CD14-positive monocyte (primary cell): Measurements from ENCODE around the gene TUBA1A. TPM values are rescaled to one million over a fixed set of nuclear protein-coding genes. Genes with fewer than 3 reads are reported as not detected.
A peak's percentile ranks its signal among the peaks of the same experiment; 100 is the strongest.

ENCODE experiments used
- DNase-seq, 3 donors: peaks; one replicate each; pipeline ENCODE4 v3.0.0-alpha.2; 2011 to 2022
- H2AFZ ChIP-seq: 2 replicates; pipeline ENCODE4 v1.6.0; 2012; ENCODE audit warnings: mild to moderate bottlenecking, low read depth, low read length, inconsistent platforms; ENCODE audit not compliant: insufficient read depth, poor library complexity, severe bottlenecking
- H3K27ac ChIP-seq, 2 donors: 1 replicate in 1 of 2; 2 replicates in 1 of 2; pipeline ENCODE4 v1.5.1; 2012 to 2013; ENCODE audit warnings: low read length in 2 of 2, control low read depth in 1 of 2, inconsistent platforms in 1 of 2, low read depth in 1 of 2, mild to moderate bottlenecking in 1 of 2
- H3K27me3 ChIP-seq, 2 donors: one replicate each; pipeline versions ENCODE4 v1.6.0 to v1.6.1; 2011 to 2013; ENCODE audit warnings: low read length in 2 of 2; ENCODE audit not compliant: control insufficient read depth in 2 of 2, insufficient read depth in 2 of 2
- H3K36me3 ChIP-seq, 2 donors: replicated peaks in 1 of 2; 1 replicate in 1 of 2; 2 replicates in 1 of 2; pipeline versions ENCODE4 v1.5.1 to v1.6.1; 2012 to 2013; ENCODE audit warnings: low read length in 2 of 2, control low read depth in 1 of 2, inconsistent platforms in 1 of 2, mild to moderate bottlenecking in 1 of 2; ENCODE audit not compliant: insufficient read depth in 2 of 2, control insufficient read depth in 1 of 2
- H3K4me1 ChIP-seq, 2 donors: 1 replicate in 1 of 2; 2 replicates in 1 of 2; pipeline versions ENCODE4 v1.5.1 to v1.6.1; 2012 to 2013; ENCODE audit warnings: low read length in 2 of 2, control low read depth in 1 of 2, inconsistent platforms in 1 of 2, mild to moderate bottlenecking in 1 of 2, moderate library complexity in 1 of 2; ENCODE audit not compliant: insufficient read depth in 2 of 2, control insufficient read depth in 1 of 2
- H3K4me2 ChIP-seq: replicated peaks from 2 replicates; pipeline ENCODE3; 2012; ENCODE audit warnings: low read length, moderate library complexity, mild to moderate bottlenecking; ENCODE audit not compliant: poor library complexity, severe bottlenecking; ENCODE audit errors: extremely low read depth
- H3K4me3 ChIP-seq, 3 experiments: fragments of 200-600 bp in 1 of 3; sonication (generic) in 1 of 3; replicated peaks in 1 of 3; 1 replicate in 2 of 3; 2 replicates in 1 of 3; pipeline ENCODE4 v1.5.1; 2011 to 2013; ENCODE audit warnings: low read length in 3 of 3, mild to moderate bottlenecking in 3 of 3, control low read depth in 2 of 3, low read depth in 2 of 3, inconsistent platforms in 1 of 3, moderate library complexity in 1 of 3
- H3K79me2 ChIP-seq: 2 replicates; pipeline ENCODE4 v1.6.0; 2012; ENCODE audit warnings: mild to moderate bottlenecking, control low read depth, inconsistent platforms, low read length, moderate library complexity; ENCODE audit not compliant: insufficient read depth
- H3K9ac ChIP-seq: 2 replicates; pipeline ENCODE4 v1.6.0; 2017; ENCODE audit warnings: low read length, mild to moderate bottlenecking; ENCODE audit not compliant: insufficient read depth, poor library complexity, severe bottlenecking
- H3K9me3 ChIP-seq, 2 donors: replicated peaks in 1 of 2; 1 replicate in 1 of 2; 2 replicates in 1 of 2; pipeline versions ENCODE4 v1.5.1 to v1.6.1; 2012 to 2013; ENCODE audit warnings: low read length in 2 of 2, control low read depth in 1 of 2; ENCODE audit not compliant: control insufficient read depth in 1 of 2, insufficient read depth in 1 of 2
- H4K20me1 ChIP-seq: 2 replicates; pipeline ENCODE4 v1.6.0; 2012; ENCODE audit warnings: mild to moderate bottlenecking, low read length, control low read depth, moderate library complexity; ENCODE audit not compliant: insufficient read depth
- H3K27ac Mint-ChIP-seq, 7 donors: one replicate each; pipeline ENCODE4 v1.8.0; 2020; ENCODE audit warnings: mild to moderate bottlenecking in 7 of 7, mixed read lengths in 7 of 7, moderate library complexity in 6 of 7, inconsistent platforms in 2 of 7
- H3K27me3 Mint-ChIP-seq, 3 donors: one replicate each; pipeline ENCODE4 v1.8.0; 2021 to 2022; ENCODE audit warnings: low read depth in 3 of 3, mild to moderate bottlenecking in 3 of 3, mixed read lengths in 3 of 3, moderate library complexity in 3 of 3, inconsistent platforms in 1 of 3
- H3K36me3 Mint-ChIP-seq, 2 donors: one replicate each; pipeline ENCODE4 v1.8.0; 2020; ENCODE audit warnings: mixed read lengths in 2 of 2, inconsistent platforms in 1 of 2, mild to moderate bottlenecking in 1 of 2
- H3K4me1 Mint-ChIP-seq: one replicate; pipeline ENCODE4 v1.8.0; 2020; ENCODE audit warnings: mild to moderate bottlenecking, mixed read lengths
- H3K4me3 Mint-ChIP-seq, 2 donors: one replicate each; pipeline ENCODE4 v1.8.0; 2020; ENCODE audit warnings: mild to moderate bottlenecking in 2 of 2, mixed read lengths in 2 of 2, moderate library complexity in 1 of 2
- H3K9me3 Mint-ChIP-seq, 7 donors: one replicate each; pipeline ENCODE4 v1.8.0; 2020 to 2022; ENCODE audit warnings: mixed read lengths in 7 of 7, mild to moderate bottlenecking in 6 of 7, moderate library complexity in 6 of 7, inconsistent platforms in 2 of 7
- WGBS: methylation state at CpG from one replicate; pipeline ENCODE4 v1.1.5; 2013; ENCODE audit warnings: missing lambda C conversion rate; ENCODE audit not compliant: insufficient coverage; 5-methylcytosine and 5-hydroxymethylcytosine counted together
- intact Hi-C, 2 donors: fragments of 100-400 bp; cut with micrococcal nuclease; formaldehyde crosslinking; loops; one replicate each; pipeline versions ENCODE4 v1.15.0 to v1.15.1; 2023
- polyA plus RNA-seq, 3 donors: library from polyadenylated mRNA; depleted of rRNA in 1 of 3; unstranded in 2 of 3; stranded (reverse) in 1 of 3; fragments of 300-500 nt in 2 of 3; fragments of >200 nt in 1 of 3; fragmentation: Illumina TruSeq in 2 of 3; gene quantifications; 1 replicate in 2 of 3; 2 replicates in 1 of 3; pipeline ENCODE4 v1.2.3, GENCODE V29; 2012 to 2021
- TF ChIP-seq, protein P1 (sequence below): fragments of 200-600 bp; IDR thresholded peaks from one replicate; pipeline ENCODE4 v1.8.0; 2022; ENCODE audit warnings: antibody characterized with exemption, mild to moderate bottlenecking

The TUBA1A gene
- polyA plus RNA-seq, 3 donors, result 859 to 1,779 (median 946) TPM

DNA sequence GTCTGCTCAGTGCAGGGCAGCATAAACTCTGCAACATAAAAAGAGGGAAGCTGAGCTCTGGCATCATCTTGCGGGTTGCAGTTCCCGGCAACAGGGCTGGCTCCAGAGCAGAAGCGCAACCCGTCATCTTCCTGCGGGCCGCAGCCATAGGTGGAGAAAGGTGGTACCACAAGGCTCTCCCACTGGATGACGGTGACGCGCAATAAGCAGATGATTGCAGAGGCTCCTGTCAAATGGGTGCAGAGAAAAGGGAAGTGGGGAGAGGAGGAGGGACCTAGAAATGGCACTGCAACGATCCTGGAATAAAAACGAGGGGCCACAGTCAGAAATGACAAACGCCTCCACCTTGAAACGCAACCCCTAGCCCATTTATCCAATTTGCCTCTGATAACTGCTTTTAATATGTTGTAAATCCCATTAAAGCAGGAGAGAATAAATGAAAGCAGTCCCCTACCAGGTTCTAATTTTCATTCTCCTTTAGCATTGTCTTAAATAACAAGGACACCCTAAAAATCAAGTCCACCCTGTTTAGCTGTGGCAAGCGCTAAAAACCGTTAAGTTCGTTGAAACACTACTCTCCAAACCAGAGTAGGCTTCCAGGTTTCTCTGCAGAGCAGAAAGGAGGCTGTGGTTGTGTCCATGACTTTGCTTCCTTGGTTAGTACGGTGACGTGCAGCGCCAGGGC is 45.1 kb upstream of the TUBA1A start:
- Histone ChIP-seq H3K4me1 (peaks cover 47 to 63% of the 10 kb centered on the region in 2 donors), H3K9me3 (no peaks in the 10 kb centered on the region), H3K27me3 (no peaks in the 10 kb centered on the region), H2AFZ (no peak overlapping the region), H3K36me3 (no peaks in the 10 kb centered on the region), H3K79me2 (peaks cover 6% of the 10 kb centered on the region), H4K20me1 (no peaks in the 10 kb centered on the region), H3K4me3 (peak overlapping the region; percentile 28 to 80 (median 35)), H3K27ac (peak overlapping the region; percentile 90 to 99), H3K9ac (peak overlapping the region; percentile 78), H3K4me2 (peak overlapping the region; percentile 82)
- peak; percentile 97 to 99 (median 98) for DNase-seq
- H3K36me3 Mint-ChIP-seq, result no peaks in the 10 kb centered on the region
- intact Hi-C loops, result loop anchor here (2.0 to 10.0 kb wide), 5 partner anchors 45 to 145 kb away; partner anchors contain the start of genes TUBA1A (in 2 of the 2) and TUBA1B (in 2 of the 2)
- H3K4me3 Mint-ChIP-seq, result peak overlapping the region; percentile 90 to 93
- TF ChIP-seq, protein P1, sequence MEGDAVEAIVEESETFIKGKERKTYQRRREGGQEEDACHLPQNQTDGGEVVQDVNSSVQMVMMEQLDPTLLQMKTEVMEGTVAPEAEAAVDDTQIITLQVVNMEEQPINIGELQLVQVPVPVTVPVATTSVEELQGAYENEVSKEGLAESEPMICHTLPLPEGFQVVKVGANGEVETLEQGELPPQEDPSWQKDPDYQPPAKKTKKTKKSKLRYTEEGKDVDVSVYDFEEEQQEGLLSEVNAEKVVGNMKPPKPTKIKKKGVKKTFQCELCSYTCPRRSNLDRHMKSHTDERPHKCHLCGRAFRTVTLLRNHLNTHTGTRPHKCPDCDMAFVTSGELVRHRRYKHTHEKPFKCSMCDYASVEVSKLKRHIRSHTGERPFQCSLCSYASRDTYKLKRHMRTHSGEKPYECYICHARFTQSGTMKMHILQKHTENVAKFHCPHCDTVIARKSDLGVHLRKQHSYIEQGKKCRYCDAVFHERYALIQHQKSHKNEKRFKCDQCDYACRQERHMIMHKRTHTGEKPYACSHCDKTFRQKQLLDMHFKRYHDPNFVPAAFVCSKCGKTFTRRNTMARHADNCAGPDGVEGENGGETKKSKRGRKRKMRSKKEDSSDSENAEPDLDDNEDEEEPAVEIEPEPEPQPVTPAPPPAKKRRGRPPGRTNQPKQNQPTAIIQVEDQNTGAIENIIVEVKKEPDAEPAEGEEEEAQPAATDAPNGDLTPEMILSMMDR, result no peak
- peaks cover 0 to 3% (median 2%) of the 10 kb centered on the region in 3 donors for H3K27me3 Mint-ChIP-seq
- H3K27ac Mint-ChIP-seq, result peak overlapping the region; percentile 99 to 100 (median 100)
- WGBS, result 0% methylated on average over 11 of the region's 19 CpGs
- no peaks in the 10 kb centered on the region for H3K9me3 Mint-ChIP-seq
- peaks cover 44% of the 10 kb centered on the region for H3K4me1 Mint-ChIP-seq

DNA sequence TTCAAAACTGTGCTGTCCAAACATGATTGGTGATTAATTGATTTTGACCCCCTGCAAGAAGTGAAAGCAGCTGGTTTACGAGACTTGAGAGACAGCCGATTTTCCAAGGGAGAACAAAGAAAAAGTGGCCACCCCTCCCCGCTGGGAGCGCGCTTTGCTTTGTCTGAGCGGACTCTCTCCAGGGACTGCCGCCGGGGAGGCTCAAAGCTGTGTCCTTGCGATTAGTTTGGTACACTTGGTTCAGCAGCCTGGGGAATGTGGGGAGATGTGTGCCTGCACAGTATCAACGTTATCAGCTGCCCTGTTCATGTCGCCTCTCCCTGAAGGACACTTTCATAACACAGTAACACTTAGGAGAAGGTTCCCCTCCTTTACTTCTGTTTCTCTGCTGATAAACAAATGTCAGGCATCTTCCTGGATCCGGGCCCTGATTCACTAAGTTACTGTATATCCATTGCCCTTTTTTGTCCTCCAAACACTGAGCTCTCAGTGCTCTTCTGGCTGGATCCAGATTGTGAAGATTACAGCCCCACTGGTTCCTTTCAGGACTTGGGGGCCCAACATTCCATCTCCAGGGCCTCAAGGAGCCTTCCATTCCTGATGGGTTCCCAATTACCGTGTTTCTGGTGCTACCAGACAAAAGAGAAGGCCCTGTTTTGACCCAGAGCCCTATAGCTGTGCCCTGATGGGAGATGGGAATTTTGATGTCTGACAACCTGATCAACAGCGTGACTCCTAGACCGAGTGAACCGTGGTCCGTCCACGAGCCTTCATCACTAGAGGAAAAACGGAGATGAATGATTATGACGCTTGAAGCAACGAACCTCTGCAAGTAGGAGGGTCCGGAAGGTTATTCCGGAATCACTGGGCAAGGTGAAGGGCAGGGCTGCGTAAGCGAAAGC is 44.3 kb upstream of the TUBA1A start:
- Histone ChIP-seq H3K4me3 (peak overlapping the region; percentile 14 to 80 (median 32)), H3K9ac (peak overlapping the region; percentile 69)

More for the DNA sequence above, 44.3 kb upstream of the TUBA1A start:
- Mint-ChIP-seq H3K27me3 (peaks cover 0 to 3% (median 2%) of the 10 kb centered on the region in 3 donors), H3K36me3 (no peaks in the 10 kb centered on the region), H3K4me1 (peaks cover 44% of the 10 kb centered on the region), H3K9me3 (no peaks in the 10 kb centered on the region), H3K4me3 (peak overlapping the region; percentile 87 to 90), H3K27ac (peak overlapping the region; percentile 99 to 100 (median 100))
- TF ChIP-seq, protein P1, result no peak
- Histone ChIP-seq H3K4me1 (peaks cover 47 to 63% of the 10 kb centered on the region in 2 donors), H3K27me3 (no peaks in the 10 kb centered on the region), H2AFZ (no peak overlapping the region), H3K79me2 (peaks cover 6% of the 10 kb centered on the region), H3K9me3 (no peaks in the 10 kb centered on the region), H3K36me3 (no peaks in the 10 kb centered on the region), H3K27ac (peak overlapping the region; percentile 90 to 99), H4K20me1 (no peaks in the 10 kb centered on the region), H3K4me2 (peak overlapping the region; percentile 68)
- WGBS, result 14% methylated on average over 19 of the region's 25 CpGs
- intact Hi-C loops, result loop anchor here (5.0 to 10.0 kb wide), 3 partner anchors 46 to 101 kb away; partner anchors contain the start of genes TUBA1B (in 2 of the 2) and TUBA1A (in 1 of the 2)
- peak; percentile 23 to 47 (median 40) for DNase-seq
